ENCODE results near the gene MIDN.
A peak's percentile ranks its signal among the peaks of the same experiment; 100 is the strongest.

MIDN gene

DNA sequence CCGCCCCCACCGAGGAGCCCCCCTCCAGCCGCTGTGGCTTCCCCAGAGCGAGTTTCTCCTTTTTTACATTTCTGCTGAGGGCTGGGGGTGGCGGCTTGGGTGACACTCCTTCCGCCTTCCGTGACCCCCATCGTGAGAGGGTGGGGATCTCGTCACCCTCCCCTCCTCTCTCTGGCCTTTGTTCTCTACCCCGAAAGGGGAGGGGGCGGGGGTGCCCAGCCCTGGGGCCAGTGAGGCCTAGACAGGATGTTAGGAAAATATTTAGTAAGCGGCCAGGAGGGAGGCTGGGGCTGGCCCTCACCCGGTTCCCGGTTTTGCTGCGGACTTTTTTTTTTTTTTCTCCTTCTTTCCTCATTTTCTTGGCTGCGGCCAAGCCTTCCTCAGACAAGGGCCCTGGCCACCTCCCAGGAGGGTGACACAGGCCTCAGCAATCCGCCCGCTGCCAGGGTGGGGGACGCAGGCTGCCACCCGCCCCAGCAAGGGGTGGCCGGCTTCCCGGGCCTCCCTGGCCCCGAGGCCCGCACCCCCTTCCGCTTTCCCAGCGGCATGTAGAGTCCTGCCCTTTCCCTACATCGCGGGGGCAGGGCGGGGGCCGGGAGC lies 3.9 kb downstream of the MIDN start:
- TF ChIP-seq, protein P1, sequence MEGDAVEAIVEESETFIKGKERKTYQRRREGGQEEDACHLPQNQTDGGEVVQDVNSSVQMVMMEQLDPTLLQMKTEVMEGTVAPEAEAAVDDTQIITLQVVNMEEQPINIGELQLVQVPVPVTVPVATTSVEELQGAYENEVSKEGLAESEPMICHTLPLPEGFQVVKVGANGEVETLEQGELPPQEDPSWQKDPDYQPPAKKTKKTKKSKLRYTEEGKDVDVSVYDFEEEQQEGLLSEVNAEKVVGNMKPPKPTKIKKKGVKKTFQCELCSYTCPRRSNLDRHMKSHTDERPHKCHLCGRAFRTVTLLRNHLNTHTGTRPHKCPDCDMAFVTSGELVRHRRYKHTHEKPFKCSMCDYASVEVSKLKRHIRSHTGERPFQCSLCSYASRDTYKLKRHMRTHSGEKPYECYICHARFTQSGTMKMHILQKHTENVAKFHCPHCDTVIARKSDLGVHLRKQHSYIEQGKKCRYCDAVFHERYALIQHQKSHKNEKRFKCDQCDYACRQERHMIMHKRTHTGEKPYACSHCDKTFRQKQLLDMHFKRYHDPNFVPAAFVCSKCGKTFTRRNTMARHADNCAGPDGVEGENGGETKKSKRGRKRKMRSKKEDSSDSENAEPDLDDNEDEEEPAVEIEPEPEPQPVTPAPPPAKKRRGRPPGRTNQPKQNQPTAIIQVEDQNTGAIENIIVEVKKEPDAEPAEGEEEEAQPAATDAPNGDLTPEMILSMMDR (IDR thresholded peaks at IDR 0.05; ENCODE audit: extremely low read depth, missing control alignments), result no peak
- peak; percentile 72 for DNase-seq (ENCODE audit: low spot score)

DNA sequence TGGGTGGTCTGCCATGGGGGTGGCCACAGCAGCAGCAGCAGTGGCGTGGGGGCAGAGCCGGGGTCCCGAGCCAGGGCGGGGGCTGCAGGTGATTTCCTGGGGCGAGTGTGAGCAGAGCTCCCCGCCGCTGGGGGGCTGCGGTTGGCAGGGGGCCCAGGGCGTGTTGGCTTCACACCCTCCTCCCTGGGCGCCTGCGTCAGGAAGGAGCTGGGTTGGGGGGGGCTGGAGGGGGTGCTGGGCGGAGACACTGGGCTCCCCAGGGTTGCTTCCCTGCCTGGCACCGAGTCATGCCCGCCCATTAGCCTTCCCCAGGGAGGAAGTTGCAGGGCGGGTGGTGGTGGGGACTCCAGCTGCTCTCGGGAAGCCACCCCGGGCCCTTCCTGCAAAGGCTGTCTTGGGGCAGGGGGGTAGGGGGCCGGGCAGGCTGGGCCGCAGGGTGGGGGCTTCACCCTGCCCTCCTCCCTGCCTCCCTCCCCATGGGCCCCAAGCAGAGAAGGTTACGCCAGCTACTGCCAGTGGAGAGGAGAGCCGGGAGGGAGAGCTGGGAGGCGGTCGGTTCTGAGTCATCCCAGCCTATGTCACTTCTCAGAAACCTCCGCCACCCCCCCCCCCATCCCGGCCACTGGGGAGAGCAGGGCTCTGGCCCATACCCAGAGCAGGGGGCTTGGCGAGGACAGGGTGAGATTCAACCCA lies 4.6 kb downstream of the MIDN start:
- TF ChIP-seq, protein P1 (IDR thresholded peaks at IDR 0.05; ENCODE audit: extremely low read depth, missing control alignments), result no peak
- DNase-seq (ENCODE audit: low spot score), result peak; percentile 75

DNA sequence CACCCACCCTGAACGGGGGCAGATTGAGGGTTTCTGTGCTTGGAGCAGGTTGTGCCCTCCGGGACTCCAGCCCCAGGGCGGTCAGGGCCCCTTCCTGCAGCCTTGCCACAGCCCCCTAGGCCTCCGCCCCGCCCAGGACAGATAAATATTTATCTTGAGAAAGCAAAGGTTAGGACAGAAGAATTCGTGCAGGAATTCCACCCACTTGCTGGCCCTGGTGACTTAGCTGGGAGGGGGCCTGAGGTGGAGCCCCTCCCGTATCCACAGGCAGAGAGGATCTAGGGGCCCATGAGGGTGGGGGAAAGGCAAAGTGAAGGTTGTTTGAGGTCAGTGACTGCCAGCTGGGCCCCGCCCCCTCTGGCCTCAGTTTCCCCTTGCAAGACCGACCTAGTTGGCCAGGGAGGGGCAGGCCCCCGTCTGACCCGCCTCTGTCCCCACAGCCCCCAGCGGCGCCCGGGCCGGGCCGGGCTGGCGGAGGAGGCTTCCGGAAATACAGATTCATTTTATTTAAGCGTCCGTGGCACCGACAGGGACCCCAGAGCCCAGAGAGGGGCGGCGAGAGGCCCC lies 5.2 kb downstream of the MIDN start:
- TF ChIP-seq, protein P1 (IDR thresholded peaks at IDR 0.05; ENCODE audit: extremely low read depth, missing control alignments), result no peak
- no peak for DNase-seq (ENCODE audit: low spot score)

DNA sequence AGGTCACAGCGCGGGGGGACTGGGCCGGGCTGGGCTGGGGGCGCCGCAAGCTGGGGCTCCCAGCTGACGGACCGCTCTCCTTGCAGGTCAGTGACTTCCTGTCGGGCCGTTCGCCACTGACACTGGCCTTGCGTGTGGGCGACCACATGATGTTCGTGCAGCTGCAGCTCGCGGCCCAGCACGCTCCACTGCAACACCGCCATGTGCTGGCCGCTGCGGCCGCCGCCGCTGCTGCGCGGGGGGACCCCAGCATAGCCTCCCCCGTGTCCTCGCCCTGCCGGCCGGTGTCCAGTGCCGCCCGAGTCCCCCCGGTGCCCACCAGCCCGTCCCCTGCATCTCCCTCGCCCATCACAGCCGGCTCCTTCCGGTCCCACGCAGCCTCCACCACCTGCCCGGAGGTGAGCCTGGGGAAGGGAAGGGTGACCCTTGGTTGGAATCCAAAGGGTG lies 5.7 kb downstream of the MIDN start:
- DNase-seq (ENCODE audit: low spot score), result no peak
- TF ChIP-seq, protein P1 (IDR thresholded peaks at IDR 0.05; ENCODE audit: extremely low read depth, missing control alignments), result no peak

DNA sequence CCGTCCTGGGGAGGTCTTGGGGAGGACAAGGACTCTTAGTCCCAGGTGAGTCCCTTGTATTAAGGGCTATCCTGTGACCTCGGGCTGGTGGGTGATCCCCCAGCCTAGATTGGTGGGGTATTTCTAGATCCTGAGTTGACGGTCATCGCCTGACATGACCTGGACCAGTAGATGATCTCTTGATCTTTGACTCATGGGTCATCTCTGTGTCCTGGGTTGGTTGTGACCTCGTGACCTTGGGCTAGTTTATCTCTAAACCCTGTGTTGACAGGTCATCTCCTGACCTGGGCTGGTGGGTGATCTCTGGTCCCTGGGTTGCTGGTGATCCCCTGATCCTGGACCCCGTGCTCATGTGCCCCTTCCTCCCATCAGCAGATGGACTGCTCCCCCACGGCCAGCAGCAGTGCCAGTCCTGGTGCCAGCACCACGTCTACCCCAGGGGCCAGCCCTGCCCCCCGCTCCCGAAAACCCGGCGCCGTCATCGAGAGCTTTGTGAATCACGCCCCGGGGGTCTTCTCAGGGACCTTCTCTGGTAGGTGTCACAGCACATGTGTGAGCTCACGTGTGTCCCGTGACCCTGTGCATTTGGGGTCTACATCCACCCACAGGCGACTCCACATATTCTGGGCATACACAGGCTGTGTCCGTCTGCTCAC lies 6.3 kb downstream of the MIDN start:
- TF ChIP-seq, protein P1 (IDR thresholded peaks at IDR 0.05; ENCODE audit: extremely low read depth, missing control alignments), result no peak
- no peak for DNase-seq (ENCODE audit: low spot score)

DNA sequence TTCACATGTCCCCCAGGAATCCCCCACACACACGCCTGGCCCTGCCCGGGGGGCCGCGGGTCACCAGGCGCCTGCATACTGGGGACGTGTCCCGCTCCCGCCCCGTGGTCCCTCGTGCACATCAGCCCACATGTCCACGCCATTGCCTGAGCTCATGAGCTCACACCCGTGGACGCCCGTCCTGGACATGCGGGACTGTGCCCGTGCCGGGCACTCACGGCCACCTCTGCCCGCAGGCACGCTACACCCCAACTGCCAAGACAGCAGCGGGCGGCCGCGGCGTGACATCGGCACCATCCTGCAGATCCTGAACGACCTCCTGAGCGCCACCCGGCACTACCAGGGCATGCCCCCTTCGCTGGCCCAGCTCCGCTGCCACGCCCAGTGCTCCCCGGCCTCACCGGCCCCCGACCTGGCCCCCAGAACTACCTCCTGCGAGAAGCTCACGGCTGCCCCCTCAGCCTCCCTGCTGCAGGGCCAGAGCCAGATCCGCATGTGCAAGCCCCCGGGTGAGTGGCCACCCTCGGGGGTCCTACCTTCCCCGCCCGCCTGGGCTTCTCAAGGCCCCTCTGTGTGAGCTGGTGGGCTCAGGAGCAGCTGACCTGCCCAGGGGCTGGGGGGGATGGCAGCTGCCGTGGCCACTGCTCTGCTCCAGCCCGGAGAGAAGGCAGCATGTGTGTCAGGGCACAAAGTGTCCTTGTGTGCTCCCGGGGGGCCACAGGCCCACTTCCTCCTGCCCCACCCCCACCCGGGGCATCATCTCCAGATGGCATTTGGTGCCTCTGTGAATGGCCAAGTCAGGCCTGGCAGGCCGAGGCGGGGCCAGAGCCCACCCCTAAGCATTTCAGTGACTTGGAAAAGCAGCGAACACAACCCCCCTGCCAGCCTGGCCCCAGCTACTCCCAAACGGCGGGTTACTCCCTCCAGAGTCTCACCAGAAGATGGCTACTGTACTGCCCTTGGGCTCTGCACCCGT lies 7.1 kb downstream of the MIDN start:
- TF ChIP-seq, protein P1 (IDR thresholded peaks at IDR 0.05; ENCODE audit: extremely low read depth, missing control alignments), result no peak
- no peak for DNase-seq (ENCODE audit: low spot score)
